ENCODE data around the gene PPFIBP2. TPM values are rescaled to one million over a fixed set of nuclear protein-coding genes. Genes with fewer than 3 reads are reported as not detected.
A peak's percentile ranks its signal among the peaks of the same experiment; 100 is the strongest.

PPFIBP2 gene
- total and polyA plus RNA-seq, 2 of the 13 experiments (the other 11 are each of a cell fraction or from before 2014, with no cell fraction given) = 15.0 to 52.5 TPM

- TF ChIP-seq ZNF512B (CRISPR knock-in tag; IDR thresholded peaks at IDR 0.05; ENCODE audit: borderline replicate concordance) (no peak), ETV5 (CRISPR knock-in tag; IDR thresholded peaks at IDR 0.05; ENCODE audit: borderline replicate concordance) (no peak)
These were observed 79.7 kb downstream of the PPFIBP2 start (continued) for GRCh38 chr11:7593481-7593880.

- H3K9me3 ChIP-seq (ENCODE audit: low read length) = no peaks in the 10 kb centered on the region
- no peaks in the 10 kb centered on the region for H4K20me1 ChIP-seq (ENCODE audit: insufficient read depth, low read length)
- no peak for TF ChIP-seq REXO4 (CRISPR knock-in tag; IDR thresholded peaks at IDR 0.05; ENCODE audit: borderline replicate concordance)
- no peak for TF ChIP-seq ZNF720 (CRISPR knock-in tag; IDR thresholded peaks at IDR 0.05)
- BruUV-seq (replicated peaks) = TSS peak; percentile 17
- in situ Hi-C loops (cut with HindIII; ENCODE audit: extremely low pct_ligation_motif_present, low pct_unique_long_range_greater_than_20kb) = no loop called here
- H3K9ac ChIP-seq (ENCODE audit: insufficient read depth, low read depth, low read length) = no peak overlapping the region
- intact Hi-C loops (cut with micrococcal nuclease; ENCODE audit: unreplicated experiment) = no loop called here
- no peak overlapping the region for H2AFZ ChIP-seq (ENCODE audit: low read length)
- 100% methylated on average over 1 of the region's 1 CpG for WGBS (ENCODE audit: low lambda C conversion rate)
- H3K4me3 ChIP-seq (replicated peaks in 1 of 3; ENCODE audit: insufficient read depth in 1 of 3, low read depth in 2 of 3, low read length in 3 of 3) = no peak overlapping the region
- ChIA-PET CTCF (ENCODE audit: low intra/inter-chr PET ratio, low total read pairs) (no interaction called here), POLR2A (no interaction called here)
- H3K27ac ChIP-seq (ENCODE audit: extremely low read length, insufficient read depth, low read length) = no peak overlapping the region
- no peak overlapping the region for H3K4me2 ChIP-seq (ENCODE audit: low read depth, low read length)
- no peaks in the 10 kb centered on the region for H3K79me2 ChIP-seq (ENCODE audit: insufficient read depth, low read length)
- H3K4me1 ChIP-seq (ENCODE audit: insufficient read depth, low read length) = peaks cover 18% of the 10 kb centered on the region
- FAIRE-seq (no peak), ATAC-seq (no peak), DNase-seq (ENCODE audit: low spot score) (no peak)
- peaks cover 13 to 43% of the 10 kb centered on the region in 2 experiments for H3K36me3 ChIP-seq (replicated peaks in 1 of 2; ENCODE audit: control insufficient read depth in 1 of 2, insufficient read depth in 2 of 2, low read length in 2 of 2)
- no peaks in the 10 kb centered on the region for H3K27me3 ChIP-seq (ENCODE audit: control insufficient read depth in 1 of 2, insufficient read depth in 2 of 2, low read length in 2 of 2)
These were observed 81.4 kb downstream of the PPFIBP2 start for GRCh38 chr11:7595016-7595866.
